Measurements from ENCODE around the gene PFKFB4.
"Not testable (repeated sequence)": the region's sequence is repeated elsewhere in the genome, so short reads cannot be mapped to it uniquely, and the experiment has no call there.

Gene PFKFB4

DNA sequence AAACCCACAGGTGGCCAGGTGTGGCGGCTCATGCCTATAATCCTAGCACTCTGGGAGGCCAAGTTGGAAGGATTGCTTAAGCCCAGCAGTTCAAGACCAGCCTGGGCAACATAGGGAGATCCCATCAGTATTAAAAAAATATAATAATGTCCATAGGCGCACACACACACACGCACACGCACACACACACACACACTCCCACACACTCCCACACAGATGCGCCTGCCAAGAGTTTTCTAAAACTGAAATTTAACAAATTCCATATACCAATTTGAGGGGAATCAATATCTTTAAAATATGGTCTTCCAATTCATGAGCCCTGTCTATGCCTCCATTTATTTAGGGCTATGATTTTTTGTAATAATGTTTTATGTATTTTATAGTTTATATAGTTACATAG, 69.7 kb downstream of the PFKFB4 start:
- DNase-seq = no peak

DNA sequence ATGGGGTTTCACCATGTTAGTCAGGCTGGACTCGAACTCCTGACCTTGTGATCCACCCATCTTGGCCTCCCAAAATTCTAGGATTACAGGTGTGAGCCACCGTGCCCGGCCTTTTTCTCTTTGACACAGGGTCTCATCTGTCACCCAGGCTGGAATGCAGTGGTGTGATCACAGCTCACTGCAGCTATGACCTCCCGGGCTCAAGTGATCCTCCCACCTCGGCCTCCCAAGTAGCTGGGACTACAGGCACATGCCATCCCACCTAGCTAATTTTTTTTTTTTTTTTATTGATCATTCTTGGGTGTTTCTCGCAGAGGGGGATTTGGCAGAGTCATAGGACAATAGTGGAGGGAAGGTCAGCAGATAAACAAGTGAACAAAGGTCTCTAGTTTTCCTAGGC, 73.8 kb downstream of the PFKFB4 start:
- not testable (repeated sequence) for DNase-seq

DNA sequence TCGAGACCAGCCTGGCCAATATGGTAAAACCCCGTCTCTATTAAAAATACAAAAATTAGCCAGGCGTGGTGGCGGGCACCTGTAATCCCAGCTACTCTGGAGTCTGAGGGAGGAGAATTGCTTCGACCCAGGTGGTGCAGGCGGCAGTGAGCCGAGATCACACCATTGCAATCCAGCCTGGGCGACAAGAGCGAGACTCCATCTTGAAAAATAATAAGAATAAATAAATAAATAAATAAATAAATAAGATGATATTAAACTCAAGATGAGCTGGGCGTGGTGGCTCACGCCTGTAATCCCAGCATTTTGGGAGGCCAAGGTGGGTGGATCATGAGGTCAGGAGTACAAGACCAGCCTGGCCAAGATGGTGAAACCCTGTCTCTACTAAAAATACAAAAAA, 75.7 kb downstream of the PFKFB4 start:
- DNase-seq = not testable (repeated sequence)

DNA sequence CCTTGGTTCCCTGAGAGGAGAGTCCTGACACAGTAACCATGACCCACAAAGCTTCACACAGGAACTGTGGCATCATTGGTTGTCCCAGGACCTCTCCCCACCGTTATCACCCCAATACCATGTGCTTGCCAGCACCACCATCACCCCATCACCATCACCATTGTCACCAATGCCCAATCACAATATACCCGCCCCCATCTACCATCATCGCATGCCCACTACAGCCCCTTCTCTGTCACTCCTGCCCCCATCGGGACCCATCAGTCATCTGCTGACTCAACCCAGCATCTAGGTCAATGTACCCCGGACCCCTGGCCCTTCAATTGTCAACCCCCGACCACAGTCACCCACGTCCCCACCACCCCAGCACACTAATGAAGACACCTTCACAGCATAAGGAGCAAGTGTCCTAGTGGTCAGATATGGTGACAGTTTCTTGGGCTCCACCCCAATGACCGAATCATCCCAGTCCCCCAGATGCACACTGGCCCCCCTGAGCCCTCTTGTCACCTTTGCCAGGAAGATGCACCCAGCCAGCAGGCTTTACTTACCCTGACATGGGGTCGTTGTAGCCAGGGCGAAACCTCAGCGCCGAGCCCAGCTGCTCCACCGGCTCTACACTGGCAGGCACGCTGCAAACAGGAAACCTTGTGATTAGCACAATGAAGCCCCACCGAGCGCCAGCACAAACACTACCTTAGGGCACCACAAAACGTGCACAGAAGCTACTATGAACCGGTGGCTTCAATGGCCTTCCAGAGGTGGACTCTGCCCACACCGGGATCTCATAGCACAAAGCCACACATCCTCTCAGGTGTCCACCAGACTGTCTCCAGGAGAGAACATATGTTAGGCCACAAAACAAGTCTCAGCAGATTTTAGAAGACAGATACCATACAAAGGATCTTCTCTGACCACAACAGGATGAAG, 77.7 kb downstream of the PFKFB4 start:
- peak; percentile 45 for DNase-seq

DNA sequence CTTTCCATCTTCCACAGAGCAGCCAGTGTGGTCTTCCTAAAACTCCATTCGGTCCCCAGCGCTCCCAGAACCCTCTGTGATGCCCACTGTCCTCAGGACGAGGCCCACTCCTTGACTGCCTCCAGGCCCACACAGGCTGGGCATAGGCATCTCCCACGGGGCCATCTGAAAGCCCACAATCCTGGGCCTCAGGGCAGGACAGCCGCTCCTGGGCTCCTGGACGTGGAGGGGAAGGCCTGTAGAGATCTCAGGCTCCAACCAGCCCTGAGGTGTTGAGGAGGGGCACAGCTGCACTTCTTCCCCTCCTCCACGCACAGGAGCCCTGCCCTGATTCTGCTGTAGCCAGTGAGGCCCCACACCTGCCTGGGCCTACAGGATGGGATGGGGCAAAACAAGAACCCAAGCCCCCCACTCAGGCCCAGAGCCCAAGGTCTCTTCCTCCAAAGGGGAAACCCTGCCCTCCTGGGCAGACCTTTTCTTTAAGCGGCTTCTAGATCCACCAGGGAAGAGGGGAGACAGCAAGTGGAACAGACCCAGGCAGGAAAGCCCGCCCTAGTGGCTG, 78.6 kb downstream of the PFKFB4 start:
- DNase-seq = no peak

DNA sequence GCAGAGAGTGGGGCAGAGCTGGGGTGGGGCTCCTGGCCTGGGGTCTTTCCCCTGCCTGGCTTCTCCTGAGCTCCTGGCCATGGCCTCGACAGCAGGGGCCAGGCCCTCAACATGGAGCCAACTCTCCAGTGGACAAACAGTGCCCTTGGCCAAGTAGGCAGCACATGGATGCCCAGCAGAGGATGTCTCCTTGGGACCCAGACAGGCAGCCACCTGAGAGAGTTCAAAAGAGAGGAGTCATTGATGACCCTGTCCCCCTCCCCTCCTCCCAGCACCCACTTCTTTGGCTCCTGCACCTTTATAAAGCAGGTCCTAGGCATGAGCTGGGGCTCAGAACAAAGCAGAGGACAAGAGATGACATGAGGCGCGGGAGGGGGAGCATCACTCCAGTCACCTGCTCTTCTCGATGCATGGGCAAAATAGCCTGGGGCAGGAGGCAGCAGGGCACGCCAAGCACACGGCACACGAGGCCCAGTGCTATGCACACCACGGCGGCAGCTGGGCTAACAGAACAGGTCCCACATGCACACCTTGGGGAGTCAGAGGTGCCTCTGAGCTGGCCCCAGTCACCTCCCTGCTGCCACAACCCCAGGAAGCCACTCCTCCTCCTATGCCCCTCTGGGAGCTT, 80.1 kb downstream of the PFKFB4 start:
- DNase-seq = no peak

DNA sequence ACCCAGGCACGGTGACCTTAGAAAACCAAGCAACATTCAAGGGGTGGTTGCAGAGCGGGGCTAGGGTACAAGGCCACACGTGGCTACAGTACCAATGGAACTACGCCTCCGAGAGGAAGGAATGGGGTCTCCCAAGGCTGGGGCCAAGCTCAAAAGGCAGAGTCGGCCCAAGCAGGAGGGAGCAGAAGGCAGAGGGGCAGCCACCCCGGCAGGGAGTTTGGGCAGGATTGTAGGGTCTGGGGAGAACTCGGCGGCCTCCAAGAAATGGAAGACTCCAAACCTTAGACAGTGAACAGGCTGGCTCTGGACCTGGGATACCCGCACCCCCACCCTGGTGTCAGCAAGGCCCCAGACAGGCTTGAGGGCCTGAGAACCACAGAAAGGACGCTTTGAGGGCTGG, 81.4 kb downstream of the PFKFB4 start:
- no peak for DNase-seq

DNA sequence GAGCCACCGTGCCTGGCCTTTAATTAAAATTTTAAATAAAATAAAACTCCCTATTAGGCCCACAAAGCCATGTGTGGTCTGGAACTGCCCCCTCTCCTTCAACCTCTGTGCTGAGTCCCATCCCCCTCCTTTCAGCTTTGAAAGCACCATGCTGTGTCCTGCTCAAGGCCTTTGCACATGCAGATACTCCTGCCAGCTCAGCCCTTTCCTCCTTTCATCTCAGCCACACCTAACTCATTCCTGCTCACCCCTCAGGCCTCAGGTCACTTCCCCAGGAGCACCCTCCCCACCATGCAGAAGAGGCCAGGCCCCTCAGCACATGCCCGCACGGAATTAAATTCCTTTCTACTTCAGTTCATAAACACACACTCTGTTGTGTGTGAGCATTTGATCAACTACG, 82.0 kb downstream of the PFKFB4 start:
- DNase-seq = no peak

DNA sequence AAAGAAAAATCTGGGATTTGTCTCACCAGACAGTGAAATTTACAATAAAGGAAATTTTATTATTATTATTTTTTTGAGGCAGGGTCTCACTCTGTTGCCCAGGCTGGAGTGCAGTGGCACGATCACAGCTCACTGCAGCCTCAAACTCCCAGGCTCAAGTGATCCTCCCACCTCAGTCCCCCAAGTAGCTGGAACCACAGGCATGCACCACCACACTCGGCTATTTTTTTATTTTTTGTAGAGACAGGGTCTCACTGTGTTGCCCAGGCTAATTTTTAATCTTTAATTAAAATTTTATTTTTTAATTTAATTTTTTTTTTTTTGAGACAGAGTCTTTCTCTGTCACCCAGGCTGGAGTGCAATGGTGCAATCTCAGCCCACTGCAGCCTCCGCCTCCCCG, 82.6 kb downstream of the PFKFB4 start:
- DNase-seq = not testable (repeated sequence)

DNA sequence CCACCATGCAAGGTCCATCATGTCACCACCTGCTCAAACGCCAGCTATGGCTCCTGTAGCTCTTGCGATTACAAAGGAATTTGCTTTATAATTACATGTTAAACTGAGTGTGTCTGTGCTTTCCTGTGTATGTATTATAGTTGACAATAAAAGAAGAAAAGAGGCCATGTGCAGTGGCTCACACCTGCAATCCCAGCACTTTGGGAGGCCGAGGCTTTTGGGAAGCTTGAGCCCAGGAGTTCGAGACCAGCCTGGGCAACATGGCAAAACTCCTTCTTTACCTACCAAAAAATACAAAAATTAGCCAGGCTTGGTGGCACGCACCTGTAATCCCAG, 83.0 kb downstream of the PFKFB4 start:
- DNase-seq = no peak

DNA sequence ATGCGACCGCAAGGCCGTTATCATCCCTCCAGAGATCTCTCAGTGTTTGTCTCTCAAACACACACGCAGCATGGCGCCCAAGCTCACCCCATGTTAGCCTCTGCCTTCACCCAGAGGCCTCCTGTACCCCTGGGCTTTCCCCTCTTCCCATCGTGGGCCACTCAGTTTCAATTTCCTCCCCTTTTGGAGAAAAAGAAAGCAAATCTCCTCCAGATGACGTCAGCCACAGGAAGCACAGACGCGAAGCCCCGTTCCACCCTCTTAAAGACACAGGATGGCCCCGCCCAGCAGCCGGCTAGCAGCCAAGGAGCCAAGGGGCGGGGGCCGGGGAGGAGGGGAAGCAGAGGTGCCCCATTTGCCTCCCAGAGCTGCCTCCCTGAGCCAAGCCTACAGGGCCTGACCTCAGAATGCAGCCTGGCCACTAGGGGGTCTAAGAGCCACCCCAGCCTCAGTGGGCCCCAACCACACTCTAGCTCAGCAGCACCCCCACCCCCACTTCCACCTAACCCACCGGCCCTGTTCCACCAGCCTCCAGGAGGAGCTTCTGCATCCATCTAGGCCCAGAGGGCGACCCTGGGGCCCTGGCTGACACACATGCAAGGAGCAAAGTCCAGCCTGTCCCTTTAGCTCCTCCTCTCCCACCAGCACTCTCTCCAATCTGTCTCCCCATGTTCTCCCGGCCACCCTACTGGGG, 83.5 kb downstream of the PFKFB4 start:
- DNase-seq = peak; percentile 94

DNA sequence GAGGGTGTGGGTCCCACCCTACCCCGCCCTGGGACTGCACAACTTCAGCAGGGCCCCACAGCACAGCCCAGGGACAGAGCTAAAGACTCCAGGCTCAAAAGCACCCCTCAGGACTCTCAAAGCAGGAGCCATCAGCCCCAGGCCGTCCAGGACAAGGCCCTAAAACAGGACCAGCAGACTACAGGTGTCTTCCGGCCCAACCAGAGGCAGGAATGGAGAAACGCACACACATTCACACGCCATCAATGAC, 84.0 kb downstream of the PFKFB4 start:
- DNase-seq = no peak

DNA sequence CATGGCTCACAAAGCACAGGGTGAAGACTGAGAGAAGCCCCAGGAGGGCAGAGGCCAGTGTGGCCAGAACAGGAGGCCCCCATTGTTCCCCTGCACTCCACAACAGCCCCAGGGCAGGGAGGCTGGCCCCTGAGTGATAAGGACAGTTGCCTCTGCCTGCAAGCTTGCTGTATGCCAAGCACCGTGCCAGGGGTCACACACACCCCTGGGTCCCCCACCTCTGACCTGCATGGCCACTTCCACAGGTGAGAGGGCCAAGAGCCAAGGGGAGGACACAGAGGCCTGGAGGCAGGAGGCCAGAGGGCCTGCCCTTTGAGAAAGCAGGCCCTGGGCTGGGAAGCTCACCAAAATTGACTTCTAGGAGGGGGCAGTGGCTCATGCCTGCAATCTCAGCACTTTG, 86.3 kb downstream of the PFKFB4 start:
- DNase-seq = no peak

DNA sequence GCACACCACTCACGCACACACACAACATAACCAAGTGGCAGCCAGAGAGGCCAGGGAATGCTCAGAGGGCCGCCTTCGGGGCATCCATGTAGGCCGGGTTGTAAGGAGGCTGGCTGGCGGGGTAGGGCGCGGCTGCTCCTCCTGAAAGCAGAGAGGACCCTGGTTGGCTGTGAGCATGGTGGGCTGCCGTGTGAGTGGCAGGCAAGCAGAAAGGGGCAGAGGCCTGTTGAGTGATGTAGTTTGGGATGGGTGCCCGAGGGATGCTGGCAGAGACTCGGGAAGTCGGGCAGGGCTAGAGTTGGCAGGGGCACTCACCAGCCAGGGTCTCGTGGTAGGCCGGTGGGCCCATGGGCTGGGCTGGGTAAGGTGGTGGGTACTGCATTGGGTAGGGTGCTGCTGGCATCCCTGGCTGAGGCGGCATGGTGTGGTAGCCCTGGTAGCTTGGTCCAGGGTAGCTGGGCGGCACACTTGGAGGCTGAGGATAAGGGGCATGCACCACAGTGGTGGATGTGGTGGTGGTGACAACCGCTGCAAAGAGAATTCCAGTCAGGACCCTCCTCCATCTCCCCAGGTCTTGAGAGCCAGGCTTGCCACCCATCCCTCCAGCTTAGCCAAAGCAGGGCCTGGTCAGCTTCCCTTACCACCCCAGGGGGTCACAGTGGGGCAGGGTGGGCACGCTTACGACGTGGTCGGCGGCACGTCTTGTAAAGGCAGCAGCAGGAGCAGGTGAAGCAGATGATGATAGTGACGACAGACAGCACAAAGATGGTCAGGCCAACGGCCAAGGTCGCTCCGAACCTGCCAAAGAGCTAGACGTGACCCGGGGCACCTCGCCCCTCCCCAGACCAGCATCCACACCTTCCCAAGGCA, 87.3 kb downstream of the PFKFB4 start:
- DNase-seq = no peak

DNA sequence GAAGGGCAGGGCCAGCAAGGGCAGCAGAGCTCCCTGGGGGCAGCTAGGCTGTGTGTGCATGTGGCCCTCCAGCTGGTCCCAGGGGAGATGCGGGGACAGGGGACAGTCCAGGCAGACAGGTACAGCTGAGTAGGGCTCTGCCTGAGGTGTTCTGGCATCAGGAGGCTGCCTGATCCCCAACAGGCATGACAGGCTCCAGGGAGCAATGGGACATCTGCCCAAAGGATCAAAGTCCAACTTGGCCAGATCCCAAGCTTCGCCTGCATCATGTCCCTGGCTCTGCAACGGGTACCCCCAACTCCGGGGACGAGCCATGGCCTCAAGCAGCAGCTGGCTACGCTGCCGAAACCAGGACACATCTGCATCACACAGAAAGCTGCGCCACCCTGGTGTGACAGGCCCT, 88.3 kb downstream of the PFKFB4 start:
- no peak for DNase-seq
